GM18498 (cell line): ENCODE results near the gene CCBE1.
"Not testable (repeated sequence)": the region's sequence is repeated elsewhere in the genome, so short reads cannot be mapped to it uniquely, and the experiment has no call there.

ENCODE experiments used
- ATAC-seq: cut with Tn5 transposase; IDR thresholded peaks from one replicate; pipeline ENCODE4 v1.9.1; 2021; ENCODE audit warnings: mild to moderate bottlenecking, moderate library complexity; ENCODE audit not compliant: unreplicated experiment

Gene CCBE1

GRCh38 chr18:59697236-59697932, at the start of gene CCBE1:
CCBE1 (minus strand) TSS chr18:59697423.
- peak; percentile 75 for ATAC-seq

- ATAC-seq: no peak
Observed at GRCh38 chr18:59744271-59744721, 47.1 kb upstream of the CCBE1 start.

- no peak for ATAC-seq
Observed at GRCh38 chr18:59743566-59743965, 46.3 kb upstream of the CCBE1 start.

- ATAC-seq: no peak
Observed at GRCh38 chr18:59742325-59743111, 45.3 kb upstream of the CCBE1 start.

- ATAC-seq: no peak
Observed at GRCh38 chr18:59740141-59740540, 42.9 kb upstream of the CCBE1 start.

- no peak for ATAC-seq
Observed at GRCh38 chr18:59737776-59738300, 40.6 kb upstream of the CCBE1 start.

- ATAC-seq: not testable (repeated sequence)
Observed at GRCh38 chr18:59737335-59737734, 40.1 kb upstream of the CCBE1 start.

GRCh38 chr18:59736061-59736460, 38.8 kb upstream of the CCBE1 start:
- no peak for ATAC-seq

- no peak for ATAC-seq
Observed at GRCh38 chr18:59735269-59735860, 38.1 kb upstream of the CCBE1 start.

GRCh38 chr18:59733421-59733820, 36.2 kb upstream of the CCBE1 start:
- ATAC-seq: no peak

GRCh38 chr18:59730896-59731295, 33.7 kb upstream of the CCBE1 start:
- no peak for ATAC-seq

GRCh38 chr18:59729781-59730180, 32.6 kb upstream of the CCBE1 start:
- no peak for ATAC-seq

GRCh38 chr18:59728816-59729215, 31.6 kb upstream of the CCBE1 start:
- no peak for ATAC-seq

GRCh38 chr18:59725142-59725541, 27.9 kb upstream of the CCBE1 start:
- ATAC-seq: no peak

GRCh38 chr18:59724103-59724502, 26.9 kb upstream of the CCBE1 start:
- ATAC-seq: no peak

- no peak for ATAC-seq
Observed at GRCh38 chr18:59721931-59722330, 24.7 kb upstream of the CCBE1 start.

- ATAC-seq: no peak
Observed at GRCh38 chr18:59721211-59721610, 24.0 kb upstream of the CCBE1 start.

GRCh38 chr18:59719544-59720181, 22.4 kb upstream of the CCBE1 start:
- ATAC-seq: no peak

GRCh38 chr18:59718464-59719157, 21.4 kb upstream of the CCBE1 start:
- ATAC-seq: no peak

- ATAC-seq: no peak
Observed at GRCh38 chr18:59718108-59718463, 20.9 kb upstream of the CCBE1 start.

GRCh38 chr18:59717291-59717690, 20.1 kb upstream of the CCBE1 start:
- no peak for ATAC-seq
